ENCODE results near the gene JAK3.

- TF ChIP-seq CTCF (IDR thresholded peaks at IDR 0.05), result no peak
- no peak for TF ChIP-seq CEBPB (IDR thresholded peaks at IDR 0.05)
- no peak for TF ChIP-seq ZC3H11A (IDR thresholded peaks at IDR 0.05)
- no peak for TF ChIP-seq BHLHE40 (IDR thresholded peaks at IDR 0.05; ENCODE audit: low read depth, low read length)
- TF ChIP-seq POLR2A (IDR thresholded peaks at IDR 0.05; ENCODE audit: low read length), result no peak
- TF ChIP-seq REST (IDR thresholded peaks at IDR 0.05), result no peak
- no peak for TF ChIP-seq CHD4 (IDR thresholded peaks at IDR 0.05; ENCODE audit: borderline replicate concordance)
- TF ChIP-seq MYC (IDR thresholded peaks at IDR 0.05; ENCODE audit: borderline replicate concordance, low read length), result no peak
- no peak for TF ChIP-seq NFE2L2 (conservative IDR thresholded peaks at IDR 0.05; ENCODE audit: low read length)
- no peak for TF ChIP-seq CBX2 (IDR thresholded peaks at IDR 0.05; ENCODE audit: borderline replicate concordance, low read depth)
- no peak for TF ChIP-seq CBX8 (IDR thresholded peaks at IDR 0.05)
- TF ChIP-seq KDM1A (IDR thresholded peaks at IDR 0.05; ENCODE audit: low read depth), result no peak
- no peak for TF ChIP-seq EP300 (IDR thresholded peaks at IDR 0.05)
- no peak for TF ChIP-seq USF2 (IDR thresholded peaks at IDR 0.05)
These were observed 40.5 kb upstream of the JAK3 start for GRCh38 chr19:17888260-17888659.
